GM23338 (cell line): ENCODE data around the gene GRAMD1B. TPM values are rescaled to one million over a fixed set of nuclear protein-coding genes. Genes with fewer than 3 reads are reported as not detected.

Experiments used
- CREB1 ChIP-seq: fragments of 250-450 bp; sonication (Bioruptor Pico); IDR thresholded peaks from 2 replicates; pipeline ENCODE4 v1.5.0; 2020; ENCODE audit warnings: low read depth, mild to moderate bottlenecking, moderate library complexity
- EZH2 ChIP-seq: fragments of 200-600 bp; sonication (generic); IDR thresholded peaks from one replicate; pipeline ENCODE4 v1.8.0; 2017; ENCODE audit warnings: antibody characterized with exemption, mild to moderate bottlenecking, low read depth; ENCODE audit not compliant: unreplicated experiment
- EZH2phosphoT487 ChIP-seq: fragments of 200-600 bp; sonication (generic); IDR thresholded peaks from one replicate; pipeline ENCODE4 v1.8.1; 2018; ENCODE audit warnings: antibody characterized with exemption; ENCODE audit not compliant: unreplicated experiment
- POLR2AphosphoS5 ChIP-seq: IDR thresholded peaks from 2 replicates; pipeline ENCODE4 v1.6.1; 2016; ENCODE audit warnings: antibody characterized with exemption, low read depth
- REST ChIP-seq: IDR thresholded peaks from one replicate; pipeline ENCODE4 v1.6.1; 2018; ENCODE audit warnings: antibody characterized with exemption; ENCODE audit not compliant: unreplicated experiment
- STAT1 ChIP-seq: IDR thresholded peaks from one replicate; pipeline ENCODE4 v1.6.1; 2016; ENCODE audit warnings: antibody characterized with exemption; ENCODE audit not compliant: unreplicated experiment
- ZNF114 ChIP-seq: fragments of 250-450 bp; sonication (Bioruptor Pico); IDR thresholded peaks from 2 replicates; pipeline ENCODE4 v1.5.0; 2020; ENCODE audit warnings: mild to moderate bottlenecking, moderate library complexity
- polyA plus RNA-seq: library from polyadenylated mRNA; unstranded; fragments of >200 nt; fragmentation: Nextera tagmentation; extraction: Ambion mirVana; gene quantifications from 2 replicates; pipeline ENCODE4 v1.2.1, GENCODE V29; 2016
- total RNA-seq: library from RNA; depleted of rRNA; stranded (reverse); fragments of >200 nt; shearing (Covaris generic); gene quantifications from 2 replicates; pipeline ENCODE4 v1.2.3, GENCODE V29; 2014
- TF ChIP-seq, protein P1 (sequence below): fragments of 250-450 bp; sonication (Bioruptor Pico); IDR thresholded peaks from 2 replicates; pipeline ENCODE4 v1.5.0; 2020; ENCODE audit warnings: mild to moderate bottlenecking, moderate library complexity

The GRAMD1B gene
- total and polyA plus RNA-seq, 2 experiments from 2014 or later, result 3.7 to 24.3 TPM

DNA sequence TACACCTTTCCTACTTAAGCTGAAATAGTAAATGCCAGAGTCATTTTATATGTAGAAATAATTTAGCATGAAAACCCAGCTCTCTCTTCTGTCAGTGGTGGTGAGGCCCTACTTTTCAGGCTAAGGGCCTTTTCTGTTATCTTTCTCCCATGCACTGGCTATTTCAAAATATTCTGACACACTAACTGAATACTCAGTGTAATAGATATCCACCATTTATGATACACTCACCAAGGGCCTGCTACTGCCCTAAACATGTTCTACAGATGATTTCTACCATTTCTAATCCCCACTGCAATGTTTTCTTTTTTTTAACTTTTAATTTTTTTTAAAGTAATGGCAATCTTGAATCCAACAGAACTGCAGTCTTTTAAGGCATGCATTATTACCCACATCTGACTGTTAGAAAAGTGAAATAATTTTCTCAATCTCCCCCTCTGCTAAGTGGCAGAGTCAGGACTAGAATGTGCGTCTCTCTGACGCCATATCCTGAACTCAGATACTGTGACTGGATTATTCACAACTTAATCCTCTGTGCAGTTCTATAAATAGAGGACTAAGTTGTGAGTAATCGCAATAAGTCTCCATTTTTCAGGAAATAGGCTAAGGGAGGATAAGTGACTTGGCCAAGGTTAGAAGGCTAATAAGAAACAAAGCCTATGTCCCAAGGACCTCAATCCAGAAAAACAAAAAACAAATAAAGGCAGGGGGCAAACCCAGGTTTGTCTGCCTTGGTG, 44.0 kb downstream of the GRAMD1B start (continued):
- TF ChIP-seq REST (no peak), CREB1 (CRISPR knock-in tag) (no peak), EZH2phosphoT487 (no peak), ZNF114 (no peak), STAT1 (no peak), EZH2 (no peak), POLR2AphosphoS5 (no peak)
- TF ChIP-seq, protein P1, sequence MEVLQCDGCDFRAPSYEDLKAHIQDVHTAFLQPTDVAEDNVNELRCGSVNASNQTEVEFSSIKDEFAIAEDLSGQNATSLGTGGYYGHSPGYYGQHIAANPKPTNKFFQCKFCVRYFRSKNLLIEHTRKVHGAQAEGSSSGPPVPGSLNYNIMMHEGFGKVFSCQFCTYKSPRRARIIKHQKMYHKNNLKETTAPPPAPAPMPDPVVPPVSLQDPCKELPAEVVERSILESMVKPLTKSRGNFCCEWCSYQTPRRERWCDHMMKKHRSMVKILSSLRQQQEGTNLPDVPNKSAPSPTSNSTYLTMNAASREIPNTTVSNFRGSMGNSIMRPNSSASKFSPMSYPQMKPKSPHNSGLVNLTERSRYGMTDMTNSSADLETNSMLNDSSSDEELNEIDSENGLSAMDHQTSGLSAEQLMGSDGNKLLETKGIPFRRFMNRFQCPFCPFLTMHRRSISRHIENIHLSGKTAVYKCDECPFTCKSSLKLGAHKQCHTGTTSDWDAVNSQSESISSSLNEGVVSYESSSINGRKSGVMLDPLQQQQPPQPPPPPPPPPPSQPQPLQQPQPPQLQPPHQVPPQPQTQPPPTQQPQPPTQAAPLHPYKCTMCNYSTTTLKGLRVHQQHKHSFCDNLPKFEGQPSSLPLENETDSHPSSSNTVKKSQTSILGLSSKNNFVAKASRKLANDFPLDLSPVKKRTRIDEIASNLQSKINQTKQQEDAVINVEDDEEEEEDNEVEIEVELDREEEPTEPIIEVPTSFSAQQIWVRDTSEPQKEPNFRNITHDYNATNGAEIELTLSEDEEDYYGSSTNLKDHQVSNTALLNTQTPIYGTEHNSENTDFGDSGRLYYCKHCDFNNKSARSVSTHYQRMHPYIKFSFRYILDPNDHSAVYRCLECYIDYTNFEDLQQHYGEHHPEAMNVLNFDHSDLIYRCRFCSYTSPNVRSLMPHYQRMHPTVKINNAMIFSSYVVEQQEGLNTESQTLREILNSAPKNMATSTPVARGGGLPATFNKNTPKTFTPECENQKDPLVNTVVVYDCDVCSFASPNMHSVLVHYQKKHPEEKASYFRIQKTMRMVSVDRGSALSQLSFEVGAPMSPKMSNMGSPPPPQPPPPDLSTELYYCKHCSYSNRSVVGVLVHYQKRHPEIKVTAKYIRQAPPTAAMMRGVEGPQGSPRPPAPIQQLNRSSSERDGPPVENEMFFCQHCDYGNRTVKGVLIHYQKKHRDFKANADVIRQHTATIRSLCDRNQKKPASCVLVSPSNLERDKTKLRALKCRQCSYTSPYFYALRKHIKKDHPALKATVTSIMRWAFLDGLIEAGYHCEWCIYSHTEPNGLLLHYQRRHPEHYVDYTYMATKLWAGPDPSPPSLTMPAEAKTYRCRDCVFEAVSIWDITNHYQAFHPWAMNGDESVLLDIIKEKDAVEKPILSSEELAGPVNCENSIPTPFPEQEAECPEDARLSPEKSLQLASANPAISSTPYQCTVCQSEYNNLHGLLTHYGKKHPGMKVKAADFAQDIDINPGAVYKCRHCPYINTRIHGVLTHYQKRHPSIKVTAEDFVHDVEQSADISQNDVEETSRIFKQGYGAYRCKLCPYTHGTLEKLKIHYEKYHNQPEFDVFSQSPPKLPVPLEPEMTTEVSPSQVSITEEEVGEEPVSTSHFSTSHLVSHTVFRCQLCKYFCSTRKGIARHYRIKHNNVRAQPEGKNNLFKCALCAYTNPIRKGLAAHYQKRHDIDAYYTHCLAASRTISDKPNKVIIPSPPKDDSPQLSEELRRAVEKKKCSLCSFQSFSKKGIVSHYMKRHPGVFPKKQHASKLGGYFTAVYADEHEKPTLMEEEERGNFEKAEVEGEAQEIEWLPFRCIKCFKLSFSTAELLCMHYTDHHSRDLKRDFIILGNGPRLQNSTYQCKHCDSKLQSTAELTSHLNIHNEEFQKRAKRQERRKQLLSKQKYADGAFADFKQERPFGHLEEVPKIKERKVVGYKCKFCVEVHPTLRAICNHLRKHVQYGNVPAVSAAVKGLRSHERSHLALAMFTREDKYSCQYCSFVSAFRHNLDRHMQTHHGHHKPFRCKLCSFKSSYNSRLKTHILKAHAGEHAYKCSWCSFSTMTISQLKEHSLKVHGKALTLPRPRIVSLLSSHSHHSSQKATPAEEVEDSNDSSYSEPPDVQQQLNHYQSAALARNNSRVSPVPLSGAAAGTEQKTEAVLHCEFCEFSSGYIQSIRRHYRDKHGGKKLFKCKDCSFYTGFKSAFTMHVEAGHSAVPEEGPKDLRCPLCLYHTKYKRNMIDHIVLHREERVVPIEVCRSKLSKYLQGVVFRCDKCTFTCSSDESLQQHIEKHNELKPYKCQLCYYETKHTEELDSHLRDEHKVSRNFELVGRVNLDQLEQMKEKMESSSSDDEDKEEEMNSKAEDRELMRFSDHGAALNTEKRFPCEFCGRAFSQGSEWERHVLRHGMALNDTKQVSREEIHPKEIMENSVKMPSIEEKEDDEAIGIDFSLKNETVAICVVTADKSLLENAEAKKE (CRISPR knock-in tag), result no peak
